SIG-M5 treated with dmso at 0.1 percent for 504 hours (cell line): ENCODE measurements around the gene PSPH.
"Not testable (repeated sequence)": the region's sequence is repeated elsewhere in the genome, so short reads cannot be mapped to it uniquely, and the experiment has no call there.

ENCODE experiments used
- DNase-seq: peaks from one replicate; lab custom pipeline; 2025; ENCODE audit not compliant: unreplicated experiment; lab: John Stamatoyannopoulos, UW

Gene PSPH

DNA sequence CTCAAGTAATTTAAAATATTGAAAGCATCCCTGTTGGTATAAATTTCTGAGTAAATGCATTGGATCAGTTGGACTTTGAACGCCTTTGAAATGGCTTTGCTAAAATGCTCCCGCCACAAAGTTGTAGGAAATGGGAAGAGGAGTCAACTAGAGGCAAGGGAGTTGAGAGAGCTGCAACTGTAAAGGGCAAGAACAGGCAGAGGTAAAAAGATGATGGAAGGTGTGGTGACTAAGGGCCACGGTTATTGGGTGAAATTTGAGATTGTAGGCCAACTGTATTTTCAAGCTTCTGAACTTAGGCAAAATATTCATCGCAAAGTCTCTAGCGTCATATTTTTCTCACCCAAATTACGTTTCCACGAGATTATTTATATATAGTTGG is 12.2 kb upstream of the PSPH start:
- DNase-seq = no peak

GRCh38 chr7:56062382-56062781 is 11.1 kb upstream of the PSPH start:
- DNase-seq = no peak

DNA sequence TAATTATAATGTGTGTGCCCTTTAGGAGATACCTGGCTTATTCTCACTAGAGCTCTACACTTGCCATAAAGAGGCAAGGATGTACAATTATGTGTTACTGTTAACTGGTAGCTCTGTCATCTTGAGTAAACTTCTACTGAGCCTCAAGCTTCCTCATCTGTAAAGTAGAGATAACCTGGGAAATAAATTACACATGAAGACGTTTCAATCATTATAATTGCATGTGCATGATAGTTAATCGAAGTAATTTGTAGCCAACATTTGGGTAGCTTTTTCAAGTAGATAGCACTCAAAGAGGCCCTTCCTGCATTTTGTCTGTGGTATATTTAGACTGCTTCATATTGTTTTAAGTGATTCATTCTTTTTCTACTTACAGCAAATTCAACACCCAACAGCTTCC is 2.7 kb upstream of the PSPH start:
- no peak for DNase-seq

GRCh38 chr7:56053379-56053778 is 2.1 kb upstream of the PSPH start:
- no peak for DNase-seq

- no peak for DNase-seq
These were observed 248 bp downstream of the PSPH start for GRCh38 chr7:56051053-56051338.

- not testable (repeated sequence) for DNase-seq
These were observed 2.5 kb downstream of the PSPH start for GRCh38 chr7:56048763-56049162.

DNA sequence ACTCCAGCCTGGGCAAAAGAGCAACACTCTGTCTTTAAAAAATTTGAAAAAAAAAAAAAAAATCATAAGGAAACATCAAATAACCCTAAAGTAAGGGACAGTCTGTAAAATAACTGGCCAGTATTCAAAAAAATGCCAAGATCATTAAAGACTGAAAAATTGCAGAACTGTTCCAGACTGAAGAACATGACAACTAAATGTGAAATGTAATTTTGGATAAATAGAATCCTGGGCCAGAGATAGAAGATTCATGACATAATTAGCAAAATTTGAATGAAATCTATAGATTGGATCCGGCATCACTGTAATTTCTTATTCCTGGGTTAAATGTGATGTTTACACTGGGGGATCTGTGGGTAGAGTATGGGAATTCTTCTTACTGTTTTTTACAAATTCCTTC is 3.0 kb downstream of the PSPH start:
- no peak for DNase-seq

- not testable (repeated sequence) for DNase-seq
These were observed 3.7 kb downstream of the PSPH start for GRCh38 chr7:56047446-56048116.

DNA sequence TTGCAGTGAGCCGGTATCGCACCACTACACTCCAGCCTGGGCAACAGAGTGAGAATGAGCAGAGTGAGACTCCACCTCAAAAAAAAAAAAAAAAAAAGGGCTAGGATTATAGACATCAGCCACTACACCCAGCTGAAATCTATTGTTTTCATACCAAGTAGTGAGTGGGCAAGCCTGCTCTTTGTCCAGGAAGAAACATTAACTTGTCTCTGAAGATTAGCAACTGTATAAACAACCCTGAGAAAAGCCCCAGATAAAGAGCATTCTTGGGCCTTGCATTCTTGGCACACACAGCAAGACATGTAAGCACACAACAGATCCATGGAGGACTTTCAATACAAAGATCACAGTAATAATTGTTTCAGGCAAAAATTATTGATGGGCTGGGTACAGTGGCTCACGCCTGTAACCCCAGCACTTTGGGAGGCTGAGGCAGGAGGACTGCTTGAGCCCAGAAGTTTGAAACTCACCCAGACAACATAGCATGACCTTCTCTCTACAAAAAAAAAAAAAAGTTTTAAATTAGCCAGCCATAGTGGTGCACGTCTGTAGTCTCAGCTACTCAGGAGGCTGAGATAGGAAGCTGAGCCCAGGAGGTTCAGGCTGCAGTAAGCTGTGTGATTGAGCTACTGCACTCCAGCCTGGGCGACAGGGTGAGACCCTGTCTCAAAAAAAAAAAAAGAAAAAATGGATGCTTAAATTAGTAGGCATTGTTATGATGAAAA is 4.4 kb downstream of the PSPH start:
- no peak for DNase-seq

GRCh38 chr7:56045758-56046157 is 5.5 kb downstream of the PSPH start:
- peak; percentile 23 for DNase-seq

DNA sequence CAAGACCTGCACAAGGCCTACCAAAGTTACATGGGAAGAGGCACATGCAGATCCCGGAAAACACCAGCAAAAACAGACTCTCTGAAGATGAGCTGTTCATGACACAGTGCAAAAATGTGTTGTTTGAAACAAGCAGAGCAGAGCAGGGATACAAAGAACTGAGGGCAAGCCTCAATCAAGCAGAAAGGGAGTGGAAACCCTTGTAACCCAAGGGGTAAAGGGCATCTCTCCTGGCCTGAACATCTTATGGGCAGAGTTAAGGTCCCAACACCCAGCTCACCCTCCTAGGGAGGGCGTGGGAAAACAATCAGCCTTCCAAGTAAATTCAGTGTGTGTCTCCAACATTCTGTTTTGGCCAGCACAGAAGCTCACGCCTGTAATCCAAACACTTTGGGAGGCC is 10.5 kb downstream of the PSPH start:
- DNase-seq = no peak

GRCh38 chr7:56033671-56034432 is 17.4 kb downstream of the PSPH start:
- peak; percentile 81 for DNase-seq

- not testable (repeated sequence) for DNase-seq
These were observed 18.7 kb downstream of the PSPH start for GRCh38 chr7:56032578-56032977.

GRCh38 chr7:56031556-56031955 is 19.7 kb downstream of the PSPH start:
- DNase-seq = not testable (repeated sequence)

DNA sequence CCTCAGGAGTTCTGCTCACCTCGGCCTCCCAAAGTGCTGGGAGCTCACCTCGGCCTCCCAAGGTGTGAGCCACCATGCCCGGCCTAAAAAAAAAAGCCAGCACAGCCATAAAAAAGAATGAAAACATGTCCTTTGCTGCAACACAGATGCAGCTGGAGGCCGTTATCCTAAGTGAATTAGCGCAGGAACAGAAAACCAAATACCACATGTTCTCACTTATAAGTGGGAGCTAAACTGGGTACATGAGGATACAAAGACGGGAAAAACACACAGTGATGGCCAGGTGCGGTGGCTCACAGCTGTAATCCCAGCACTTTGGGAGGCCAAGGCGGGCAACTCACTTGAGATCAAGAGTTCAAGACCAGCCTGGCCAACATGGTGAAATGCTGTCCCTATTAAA is 20.9 kb downstream of the PSPH start:
- DNase-seq = no peak

DNA sequence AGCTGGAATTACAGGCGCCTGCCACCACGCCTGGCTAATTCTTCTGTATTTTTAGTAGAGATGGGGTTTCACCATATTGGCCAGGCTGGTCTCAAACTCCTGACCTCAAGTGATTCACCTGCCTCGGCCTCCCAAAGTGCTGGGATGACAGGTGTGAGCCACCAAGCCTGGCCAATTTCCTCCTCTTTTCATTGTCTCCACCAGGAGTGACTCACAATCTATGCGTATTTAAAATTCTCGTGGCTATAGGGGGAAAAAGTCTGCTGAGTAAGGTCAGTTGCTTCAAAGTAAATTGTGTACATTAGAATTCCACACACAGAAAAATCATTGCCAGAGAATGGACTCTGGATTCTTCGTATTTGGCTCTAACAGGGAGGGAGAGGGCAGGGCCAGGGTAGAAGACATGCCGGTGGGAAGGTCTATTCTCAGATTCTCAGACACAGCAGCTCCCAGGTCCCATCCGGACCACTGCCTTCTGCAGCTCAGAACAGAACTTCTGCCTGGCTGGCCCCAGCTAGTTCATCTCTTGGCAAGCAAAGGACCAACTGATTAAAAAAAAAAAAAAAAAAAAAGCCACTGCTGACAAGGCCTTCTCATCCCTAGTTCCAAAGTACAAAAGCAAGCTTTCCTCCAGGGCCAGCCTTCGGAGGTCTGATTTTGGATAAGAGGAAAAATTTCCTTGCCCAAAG is 22.2 kb downstream of the PSPH start:
- DNase-seq = no peak

DNA sequence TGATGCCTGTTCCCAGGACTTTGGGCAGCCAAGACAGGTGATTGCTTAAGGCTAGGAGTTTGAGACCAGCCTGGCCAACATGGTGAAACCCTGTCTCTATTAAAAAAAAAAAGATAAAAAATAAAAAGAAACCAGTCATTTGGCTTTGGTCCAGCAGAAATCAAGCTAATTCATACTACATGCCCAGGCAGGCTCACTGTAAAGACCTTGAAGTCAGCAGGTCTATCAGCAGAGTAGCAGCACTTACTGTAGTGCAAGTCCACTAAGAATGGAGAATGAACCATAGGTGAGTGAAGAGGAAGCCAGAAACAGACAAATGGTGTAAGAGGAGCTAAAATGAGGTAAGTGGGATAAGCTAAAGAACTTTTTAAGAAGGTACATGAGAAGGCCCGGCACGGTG is 24.7 kb downstream of the PSPH start:
- no peak for DNase-seq

- DNase-seq = no peak
These were observed 27.7 kb downstream of the PSPH start for GRCh38 chr7:56023500-56023899.

DNA sequence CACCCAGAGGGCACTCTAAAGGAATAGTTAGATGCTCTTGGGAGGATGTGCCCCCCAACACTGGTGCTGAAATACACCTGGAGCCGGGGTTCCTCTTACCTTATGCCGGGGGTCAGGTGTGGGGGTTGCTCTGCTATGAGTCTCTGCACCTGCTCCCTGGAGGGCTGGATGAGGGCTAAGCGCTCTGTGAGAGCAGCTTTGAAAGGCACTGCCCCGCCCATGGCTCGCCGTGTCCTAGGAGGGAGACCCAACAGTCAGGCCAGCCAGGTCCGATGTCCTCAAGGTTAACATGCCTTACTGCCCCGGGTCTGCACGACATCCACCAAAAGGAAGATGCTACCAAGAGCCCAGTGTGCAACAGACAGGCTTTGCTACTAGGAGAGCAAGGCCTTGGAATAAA is 31.7 kb downstream of the PSPH start:
- no peak for DNase-seq

DNA sequence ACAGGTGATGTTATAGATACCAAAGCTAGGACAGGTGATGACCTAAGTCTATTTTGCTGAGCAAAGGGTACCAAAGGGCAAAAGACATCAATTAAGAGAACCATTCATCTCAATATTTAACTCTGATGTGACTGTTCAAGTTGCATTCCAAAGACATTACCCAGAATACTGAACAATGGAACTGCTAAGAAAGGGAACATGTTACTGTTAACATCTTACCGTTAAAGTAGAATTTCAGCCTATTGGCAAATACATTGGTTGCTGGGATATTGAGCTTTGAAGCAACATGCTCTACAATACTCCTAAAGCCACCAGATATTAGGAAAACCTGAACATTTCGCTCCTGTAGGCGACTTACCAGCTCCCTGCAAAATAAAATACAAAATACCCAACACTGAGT is 34.2 kb downstream of the PSPH start:
- DNase-seq = not testable (repeated sequence)

GRCh38 chr7:56009695-56010094 is 41.5 kb downstream of the PSPH start:
- no peak for DNase-seq

DNA sequence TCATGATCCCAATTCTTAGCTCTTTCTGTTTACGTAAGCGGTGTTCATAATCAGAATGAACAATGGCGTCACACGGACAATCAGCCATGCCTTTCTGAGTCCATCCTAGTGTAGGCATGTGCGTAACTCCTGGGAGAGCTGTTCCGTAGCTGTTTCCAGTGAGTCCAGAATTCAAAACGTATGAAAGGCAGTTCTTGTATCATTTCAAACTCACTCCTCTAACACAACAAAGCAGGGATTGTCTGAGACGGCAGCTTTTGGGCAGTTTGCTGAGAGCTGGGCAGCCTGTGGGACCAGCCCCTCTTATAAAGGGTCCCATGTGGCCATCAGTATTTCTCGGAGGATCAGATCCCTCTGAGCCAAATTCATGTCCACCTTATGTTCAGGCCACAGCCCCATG is 43.4 kb downstream of the PSPH start:
- no peak for DNase-seq
